HL-60/S4 treated with retinoic acid at 250 ng/mL for 4 days and 3 days (cell line): ENCODE measurements around the gene KSR2.
"Not testable (repeated sequence)": the region's sequence is repeated elsewhere in the genome, so short reads cannot be mapped to it uniquely, and the experiment has no call there.

Experiments
- in situ Hi-C: fragments of 300-500 bp; cut with MboI; formaldehyde crosslinking; loops from 2 replicates; pipeline ENCODE4 v1.7.0; 2022; ENCODE audit warnings: low sequenced_read_pairs

The KSR2 gene

DNA sequence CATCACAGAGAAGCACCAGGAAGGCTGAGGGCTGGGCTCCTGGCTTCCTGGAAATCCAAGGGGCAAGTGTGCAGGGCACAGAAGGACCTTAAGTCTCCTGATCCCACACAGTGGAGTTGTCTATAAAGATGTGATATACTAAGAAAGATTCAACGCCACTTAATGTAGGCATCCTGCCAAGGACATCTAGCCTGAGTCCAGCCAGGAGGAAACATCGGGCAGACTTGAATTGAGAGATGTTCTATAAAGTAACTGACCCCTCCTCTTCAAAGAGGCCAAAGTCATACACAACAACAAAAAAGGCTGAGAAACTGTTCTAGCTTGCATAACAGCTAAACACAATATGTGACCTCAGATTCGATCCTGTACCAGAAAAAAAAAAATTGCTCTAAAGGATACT, 307.9 kb downstream of the KSR2 start:
- in situ Hi-C loops = no loop called here

DNA sequence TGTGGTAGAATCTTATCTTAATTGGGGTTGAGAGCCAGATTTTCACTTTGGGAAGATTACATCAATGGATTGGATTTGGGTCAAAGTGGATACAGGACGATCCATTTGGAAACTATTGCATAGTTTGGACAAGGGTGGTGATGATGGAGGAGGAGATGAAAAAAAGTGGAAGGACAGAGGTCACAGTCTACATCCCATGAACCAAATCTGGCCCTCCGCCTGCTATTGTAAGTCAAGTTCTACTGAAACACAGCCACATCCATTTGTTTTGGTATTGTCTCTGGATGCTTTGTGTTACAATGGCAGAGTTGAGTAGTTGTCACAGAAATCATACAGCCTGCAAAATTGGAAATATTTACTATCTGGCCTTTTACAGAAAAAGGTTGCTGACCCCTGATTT, 310.6 kb downstream of the KSR2 start:
- in situ Hi-C loops = no loop called here

DNA sequence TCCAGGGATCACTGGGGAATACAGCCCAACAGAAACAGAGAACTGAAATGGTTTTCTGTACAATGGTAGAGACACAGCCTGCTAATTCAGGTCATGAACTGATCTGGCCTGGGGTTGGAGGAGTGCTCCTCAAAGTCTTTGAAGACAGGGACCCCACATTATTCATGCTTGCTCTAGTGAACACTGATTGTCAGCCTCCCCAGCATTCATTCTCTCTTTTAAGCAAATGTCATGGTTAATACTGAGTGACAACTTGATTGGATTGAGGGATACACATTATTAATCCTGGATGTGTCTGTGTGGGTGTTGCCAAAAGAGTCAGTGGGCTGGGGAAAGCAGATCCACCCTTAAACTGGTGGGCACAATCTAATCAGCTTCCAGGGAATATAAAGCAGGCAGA, 319.0 kb downstream of the KSR2 start:
- in situ Hi-C loops = no loop called here

DNA sequence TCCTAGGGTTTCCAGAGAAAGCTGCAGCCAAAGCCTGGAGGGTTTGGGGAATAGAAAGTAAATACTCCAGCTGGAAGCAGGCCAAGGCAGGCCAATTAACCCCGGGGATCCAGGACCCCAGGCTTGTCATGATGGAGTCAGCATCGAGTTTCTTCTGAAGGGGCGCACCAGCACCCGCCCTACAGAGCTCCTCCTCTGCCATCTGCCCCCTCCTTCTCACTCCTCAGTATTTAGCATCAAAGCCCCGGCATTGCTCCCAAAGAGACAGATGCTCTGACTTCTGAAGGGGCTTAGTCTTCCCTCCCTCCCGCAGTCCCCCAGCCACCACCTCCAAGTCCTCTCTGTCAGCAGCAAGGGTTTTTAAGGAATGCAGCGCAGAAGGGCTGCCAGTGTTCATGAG, 322.3 kb downstream of the KSR2 start:
- in situ Hi-C loops = no loop called here

DNA sequence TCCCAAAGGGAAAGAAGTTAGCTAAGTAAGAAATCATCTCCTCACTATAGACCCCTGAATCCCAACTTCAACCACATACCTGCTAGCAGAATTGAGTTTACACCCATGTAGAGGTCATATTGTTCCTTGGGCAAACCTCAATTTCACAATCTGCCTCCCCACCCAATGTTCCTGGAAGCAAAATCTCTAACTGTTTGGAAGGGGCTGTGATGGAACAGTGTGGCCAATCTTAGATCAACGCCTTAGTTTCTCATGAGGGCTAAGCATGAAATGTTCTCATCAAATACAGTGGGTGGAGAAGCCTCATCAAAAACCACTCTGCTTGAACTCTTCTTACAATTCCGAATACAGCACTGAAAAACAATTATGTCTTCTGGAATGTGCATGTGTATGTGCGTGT, 323.3 kb downstream of the KSR2 start:
- in situ Hi-C loops = no loop called here

DNA sequence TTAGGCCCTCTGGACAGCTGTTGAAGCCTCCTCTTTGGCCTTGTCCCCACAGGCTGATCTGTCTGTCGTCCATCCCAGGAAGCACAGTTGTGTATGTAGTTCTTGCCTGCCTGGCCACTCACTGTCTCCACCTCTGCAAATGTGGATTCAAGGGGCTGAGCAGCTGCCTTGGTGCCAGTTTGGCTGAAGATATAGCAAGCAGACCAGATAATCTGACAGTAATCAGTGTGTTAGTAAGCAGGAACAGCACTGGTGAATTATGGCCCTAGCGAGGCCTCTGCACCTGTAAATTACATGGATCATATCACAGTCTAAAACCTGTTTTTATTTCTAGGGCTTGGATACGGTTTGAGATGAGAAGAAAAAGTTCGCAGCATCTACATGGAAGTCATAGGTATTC, 324.8 kb downstream of the KSR2 start:
- in situ Hi-C loops = no loop called here

DNA sequence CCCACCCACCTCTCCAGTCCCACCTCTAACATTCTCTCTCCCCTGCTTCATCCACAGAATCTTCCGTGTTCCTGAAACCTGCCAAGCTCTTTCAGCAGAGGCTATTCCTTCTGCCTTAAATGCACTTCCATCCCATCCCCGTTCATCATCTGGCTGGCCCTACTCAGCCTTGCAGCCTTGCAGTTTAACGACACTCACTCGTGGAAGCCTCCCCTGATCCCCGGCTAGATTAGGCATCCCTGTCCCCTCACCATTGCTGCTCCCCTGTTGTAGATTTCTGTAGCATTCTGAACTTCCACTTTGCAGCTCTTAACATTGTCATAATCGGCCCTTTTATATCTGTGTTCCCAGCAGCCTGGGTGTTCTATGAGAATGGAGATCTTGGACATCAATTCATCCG, 326.9 kb downstream of the KSR2 start:
- in situ Hi-C loops = no loop called here

DNA sequence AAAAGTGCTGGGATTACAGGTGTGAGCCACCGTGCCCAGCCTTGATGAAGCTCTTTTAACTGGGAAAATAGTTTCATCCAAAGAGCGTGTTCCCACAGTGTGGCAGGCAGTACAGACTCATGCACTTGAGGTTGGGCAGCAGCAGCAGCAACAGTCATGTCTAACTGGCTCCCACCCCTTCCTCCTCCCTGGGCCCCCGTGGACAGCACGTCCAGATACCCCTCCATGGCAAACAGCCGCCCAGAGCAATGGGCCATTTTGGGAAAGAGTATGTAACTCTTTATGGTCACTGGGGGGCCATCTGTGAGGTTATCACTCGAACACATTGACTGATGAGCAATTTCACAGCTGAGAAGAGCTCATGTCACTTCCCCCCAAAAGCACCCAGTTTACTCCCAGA, 328.3 kb downstream of the KSR2 start:
- in situ Hi-C loops = no loop called here

DNA sequence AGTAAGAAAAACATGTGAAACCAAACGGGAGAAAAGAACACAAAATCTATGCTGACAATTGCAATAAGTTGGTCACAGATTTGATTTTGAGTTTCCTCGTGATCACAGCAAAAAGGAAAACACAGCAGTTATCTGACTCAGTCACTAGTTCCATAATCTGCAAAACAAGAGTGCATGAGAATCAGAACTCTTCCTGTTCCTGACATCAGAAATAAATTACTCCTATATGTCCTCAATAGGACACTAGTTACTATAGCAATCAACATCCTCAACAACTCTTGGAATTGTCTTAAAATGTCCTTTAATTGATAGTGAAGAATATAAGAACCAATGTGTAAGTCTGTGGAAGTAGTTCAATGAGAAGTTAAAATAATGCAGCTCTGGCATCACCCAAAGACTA, 339.3 kb downstream of the KSR2 start:
- in situ Hi-C loops = no loop called here

DNA sequence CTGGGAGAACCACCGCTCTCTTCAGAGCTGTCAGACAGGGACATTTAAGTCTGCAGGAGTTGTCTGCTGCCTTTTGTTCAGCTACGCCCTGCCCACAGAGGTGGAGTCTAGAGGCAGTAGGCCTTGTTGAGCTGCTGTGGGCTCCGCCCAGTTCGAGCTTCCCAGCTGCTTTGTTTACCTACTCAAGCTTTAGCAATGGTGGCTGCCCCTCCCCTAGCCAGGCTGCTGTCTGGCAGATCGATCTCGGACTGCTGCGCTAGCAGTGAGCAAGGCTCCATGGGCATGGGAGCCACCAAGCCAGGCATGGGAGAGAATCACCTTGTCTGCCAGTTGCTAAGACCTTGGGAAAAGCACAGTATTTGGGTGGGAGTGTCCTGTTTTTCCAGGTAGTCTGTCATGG, 340.1 kb downstream of the KSR2 start:
- in situ Hi-C loops = not testable (repeated sequence)

DNA sequence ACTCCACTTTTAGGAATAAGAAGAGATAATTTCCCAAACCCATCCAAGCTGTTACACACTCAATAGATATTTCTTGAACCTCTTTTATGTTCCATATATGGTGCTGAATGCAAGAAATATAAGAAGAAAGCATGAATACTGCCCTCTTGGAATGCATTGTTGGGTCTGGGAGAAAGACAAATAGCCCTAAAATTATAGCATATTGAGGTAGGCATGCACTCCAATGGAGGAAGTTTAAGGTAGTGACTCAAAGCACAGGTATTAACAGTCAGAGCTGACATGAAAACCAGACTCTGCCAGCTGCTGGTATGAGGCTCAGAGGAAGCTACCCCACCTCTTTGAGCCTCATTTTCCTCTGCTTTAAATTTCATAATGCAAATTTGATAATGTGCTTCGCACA, 346.0 kb downstream of the KSR2 start:
- in situ Hi-C loops = no loop called here

DNA sequence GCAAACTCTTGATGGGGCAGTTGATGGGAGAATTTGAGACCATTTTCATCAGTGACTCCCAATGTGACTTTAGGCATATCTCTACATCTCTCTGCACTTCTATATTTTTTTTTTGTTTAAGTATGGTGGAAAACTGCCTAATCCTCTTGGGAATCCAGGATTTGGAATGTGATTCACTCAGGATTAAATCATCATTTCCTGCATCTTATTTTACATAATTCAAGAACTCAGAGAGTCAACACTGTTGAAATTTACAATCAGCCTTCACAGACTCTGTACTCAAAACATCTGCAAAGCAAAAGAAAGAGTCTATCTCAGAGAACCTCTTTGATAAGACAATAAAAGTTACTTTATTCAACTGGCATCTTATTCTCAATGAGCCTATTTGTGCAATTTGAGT, 346.7 kb downstream of the KSR2 start:
- in situ Hi-C loops = no loop called here

DNA sequence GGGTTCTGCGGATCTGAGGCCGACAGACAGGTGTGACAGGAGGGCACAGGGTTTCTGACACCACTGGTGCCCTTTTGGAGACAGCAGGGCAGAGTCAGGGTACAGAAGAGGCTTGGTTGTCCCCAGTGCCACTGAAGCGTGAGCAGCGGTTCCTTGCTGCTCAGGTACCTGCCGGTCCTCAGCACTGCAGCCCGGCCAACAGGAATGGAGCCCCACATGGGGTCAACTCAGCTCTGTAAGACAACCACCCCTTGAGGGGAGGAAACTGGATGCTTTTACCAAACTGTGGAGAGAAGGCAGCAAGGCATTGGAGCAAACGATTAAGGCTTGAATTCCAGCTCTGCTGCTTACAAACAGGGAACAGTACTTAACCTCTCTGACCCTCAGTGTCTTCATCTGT, 361.0 kb downstream of the KSR2 start:
- in situ Hi-C loops = no loop called here

DNA sequence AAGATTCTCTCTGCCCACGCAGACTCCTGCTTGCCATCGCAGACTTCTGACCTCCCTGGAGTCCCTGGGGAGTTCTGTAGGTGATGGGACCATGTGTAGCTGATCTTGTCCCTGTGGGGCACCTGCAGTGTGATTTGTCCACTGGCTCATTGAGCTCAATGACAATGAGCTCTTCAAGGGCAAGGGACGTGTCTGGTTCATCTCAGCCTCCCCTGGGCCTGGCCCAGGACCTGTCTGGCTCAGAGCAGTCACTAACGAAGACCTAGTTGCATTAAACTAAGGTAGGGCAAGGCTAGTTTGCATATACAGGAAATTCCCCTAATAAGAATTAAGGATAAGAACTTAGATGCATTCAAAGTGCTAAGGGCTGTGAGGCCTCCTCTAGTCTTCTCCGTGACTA, 361.8 kb downstream of the KSR2 start:
- in situ Hi-C loops = no loop called here

DNA sequence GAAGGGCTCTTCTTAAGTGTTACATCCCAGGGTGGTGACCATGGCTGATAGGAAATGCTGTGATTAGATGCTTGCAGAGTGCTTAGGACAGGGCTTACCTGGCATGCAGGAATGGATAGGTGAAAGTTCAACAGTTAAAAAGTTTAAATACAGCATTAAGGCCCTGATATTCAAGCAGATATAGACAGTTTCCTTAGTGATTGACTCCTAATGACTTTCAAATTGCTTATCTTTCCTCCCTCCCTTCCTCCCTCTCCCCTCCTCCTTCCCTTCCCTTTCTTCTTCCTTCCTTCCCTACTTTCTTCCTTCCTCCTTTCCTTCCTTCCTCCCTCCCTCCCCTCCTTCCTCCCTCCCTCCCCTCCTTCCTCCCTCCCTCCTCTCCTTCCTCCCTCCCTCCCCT, 362.8 kb downstream of the KSR2 start:
- in situ Hi-C loops = no loop called here

DNA sequence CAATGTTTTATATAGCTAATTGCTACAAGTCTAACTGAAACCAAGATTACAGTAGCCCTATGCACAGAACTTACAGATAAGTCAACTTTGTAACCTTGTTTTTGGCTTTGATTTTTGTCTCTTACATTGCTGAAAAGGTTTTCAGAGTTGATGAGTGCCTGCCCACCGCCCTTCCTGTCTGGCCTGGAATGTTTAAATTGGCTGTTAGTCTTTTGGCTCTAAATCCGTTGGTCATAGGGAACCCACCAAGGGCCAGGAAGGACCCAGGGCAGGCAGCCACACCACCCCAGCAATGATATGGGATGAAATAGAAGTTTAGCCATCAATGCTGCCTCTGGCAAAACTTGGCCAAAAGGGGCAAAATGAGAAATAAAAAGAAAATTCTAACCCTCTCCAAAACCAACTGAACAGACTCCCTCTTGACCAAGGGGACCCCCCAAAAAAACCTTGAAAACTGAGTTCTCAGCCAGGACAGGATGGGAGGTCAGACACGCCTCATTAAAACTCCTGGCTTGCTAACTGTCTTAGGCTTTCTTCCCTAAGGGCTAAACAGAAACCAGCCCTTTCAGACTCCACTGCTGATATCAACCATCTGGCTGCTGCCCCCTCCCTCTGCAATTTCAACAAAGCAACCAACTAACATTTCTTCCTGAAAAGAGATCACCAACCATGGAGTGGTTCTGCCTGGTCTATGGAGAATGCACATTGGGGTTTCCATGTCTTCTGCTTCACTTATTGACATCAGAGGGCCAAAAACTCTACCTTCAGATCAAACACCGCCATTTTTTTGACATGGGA, 365.3 kb downstream of the KSR2 start:
- in situ Hi-C loops = no loop called here

DNA sequence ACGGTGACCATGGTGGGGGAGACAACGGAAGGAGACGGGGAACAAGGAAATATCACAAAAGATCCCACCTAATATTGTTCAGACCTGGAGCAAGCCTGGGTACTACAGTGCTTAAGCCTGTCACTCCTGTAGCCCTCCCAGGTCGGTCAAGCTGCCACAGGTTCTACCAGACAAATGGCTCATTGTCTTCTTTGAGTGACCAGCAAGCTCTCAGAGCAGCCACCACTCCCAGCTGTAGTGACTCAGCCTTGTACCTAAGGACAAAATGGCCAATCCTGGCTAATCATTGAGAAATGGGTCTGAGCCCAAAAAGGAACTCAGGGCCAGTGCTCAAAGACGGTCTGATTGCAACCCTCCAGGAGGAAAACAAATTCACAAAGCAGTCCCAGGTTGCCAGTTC, 368.9 kb downstream of the KSR2 start:
- in situ Hi-C loops = no loop called here

DNA sequence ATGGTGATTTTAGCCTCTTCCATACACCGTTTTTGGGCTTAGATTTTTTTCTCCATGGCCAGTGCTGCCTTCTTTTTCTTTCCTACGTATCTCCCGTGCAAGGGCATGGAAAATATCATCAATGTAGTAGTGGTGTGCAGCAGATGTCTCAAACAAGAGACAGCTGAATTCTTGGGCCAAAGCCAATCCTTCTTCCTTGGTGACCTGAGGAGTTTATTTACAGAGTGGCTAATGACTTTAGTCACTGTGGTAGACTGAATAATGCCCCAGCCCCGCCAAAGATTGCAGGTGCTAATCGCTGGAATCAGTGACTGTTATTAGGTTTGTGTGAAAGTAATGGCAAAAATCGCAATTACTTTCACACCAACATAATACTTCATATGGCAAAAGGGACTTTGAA, 371.8 kb downstream of the KSR2 start:
- in situ Hi-C loops = no loop called here

DNA sequence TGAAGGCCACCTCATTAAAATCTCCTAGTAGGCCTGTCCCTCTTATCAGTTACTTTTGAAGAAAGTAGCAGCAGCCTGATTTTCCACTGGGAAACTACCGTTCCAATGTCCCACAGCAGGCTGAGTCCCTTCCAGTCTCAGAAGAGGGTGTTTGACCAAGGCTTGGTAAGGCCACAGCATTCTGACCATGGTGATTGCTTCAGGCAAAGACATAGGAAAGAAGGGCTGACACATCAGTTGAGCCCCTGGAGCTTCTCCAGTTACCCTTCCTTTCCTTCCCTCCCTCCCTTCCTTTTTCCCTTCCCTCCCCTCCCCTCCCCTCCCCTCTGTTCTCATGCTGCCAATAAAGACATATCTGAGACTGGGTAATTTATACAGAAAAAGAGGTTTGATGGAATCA, 373.0 kb downstream of the KSR2 start:
- in situ Hi-C loops = no loop called here

DNA sequence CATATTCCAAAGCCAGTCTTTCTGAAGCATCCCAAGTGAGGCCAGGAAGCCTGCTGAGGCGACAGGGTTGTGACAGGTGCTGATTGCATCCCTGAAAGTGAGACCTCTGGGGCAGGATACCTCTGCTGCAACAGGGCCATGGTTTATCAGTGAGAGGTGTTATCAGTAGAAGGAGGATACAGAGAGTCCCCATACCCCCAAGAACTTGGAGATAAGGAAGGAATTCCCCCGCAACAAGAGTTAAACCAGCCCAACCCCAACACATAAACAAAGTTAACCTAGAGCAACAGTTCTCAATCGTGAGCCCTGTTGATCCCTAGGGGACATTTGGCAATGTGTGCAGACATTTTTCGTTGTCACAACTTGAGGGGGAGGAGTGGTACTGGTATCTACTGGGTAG, 374.3 kb downstream of the KSR2 start:
- in situ Hi-C loops = no loop called here

DNA sequence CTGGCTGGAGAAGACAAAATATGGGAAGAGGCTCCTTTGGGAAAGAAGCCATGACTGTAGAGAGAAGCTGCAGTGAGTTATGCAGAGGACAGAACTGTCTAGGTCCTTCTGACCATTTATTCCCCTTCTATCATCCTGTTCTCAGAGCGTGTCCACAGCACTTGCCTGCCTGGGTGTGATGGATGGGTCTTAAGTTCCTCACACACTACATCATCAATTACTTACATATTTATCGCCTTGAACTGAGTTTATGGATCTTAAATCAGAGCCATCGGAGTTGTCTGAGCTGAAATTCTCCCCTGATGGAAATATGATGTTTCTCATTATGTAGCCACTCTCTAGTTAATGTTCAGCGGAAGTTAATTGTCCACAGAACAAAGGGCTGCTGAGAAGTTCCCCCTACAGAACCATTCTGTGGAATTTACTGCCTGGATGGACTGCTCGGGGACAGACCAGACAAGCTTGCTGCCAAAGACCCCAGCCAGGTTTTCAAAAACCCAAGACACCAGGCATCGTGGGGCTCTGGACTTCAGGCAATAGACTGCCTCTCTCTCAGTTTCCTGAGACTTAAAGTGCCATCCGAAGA, 374.9 kb downstream of the KSR2 start:
- in situ Hi-C loops = no loop called here

DNA sequence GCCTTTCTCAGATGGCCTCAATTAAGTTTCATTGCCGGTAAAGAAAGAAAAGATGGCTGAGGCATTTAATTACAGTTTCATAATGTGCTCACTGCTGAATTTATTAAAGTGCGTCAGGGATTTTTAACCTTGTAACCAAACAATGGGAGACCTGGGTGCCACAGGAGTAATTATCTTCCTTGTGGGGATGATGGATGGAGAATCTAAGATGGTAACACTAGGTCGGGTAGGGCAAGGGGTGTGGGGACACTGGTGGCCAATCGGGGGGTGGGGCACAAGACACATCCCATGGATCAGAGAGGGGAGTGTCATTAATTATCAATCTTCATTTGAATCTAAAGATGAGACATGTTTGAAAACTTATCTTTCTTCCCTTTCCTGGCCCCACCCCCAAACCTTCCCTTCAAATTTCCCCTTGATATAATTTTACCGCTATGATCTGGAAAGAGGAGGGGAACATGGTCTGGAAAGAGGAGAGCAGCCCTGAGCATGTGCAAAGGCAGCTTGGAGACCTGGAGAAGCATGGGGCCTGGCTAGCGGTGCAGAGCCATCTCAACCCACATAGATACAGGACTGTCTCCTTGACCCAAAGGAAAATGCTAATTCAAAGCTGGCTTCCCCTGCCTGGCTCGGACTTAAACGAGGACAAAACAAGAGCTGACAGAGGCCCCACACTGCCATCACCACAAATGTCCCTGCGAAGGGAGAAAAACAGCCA, 376.0 kb downstream of the KSR2 start:
- in situ Hi-C loops = no loop called here
